Panc1 (cell line): ENCODE data around the gene IQSEC1. TPM values are rescaled to one million over a fixed set of nuclear protein-coding genes. Genes with fewer than 3 reads are reported as not detected.

Experiments used
- ATAC-seq: fragments of 200-7000 bp; cut with Tn5 transposase; 2 replicates; pipeline ENCODE4 v1.9.1; 2020; ENCODE audit warnings: mild to moderate bottlenecking, moderate library complexity
- BruUV-seq: library from RNA; stranded (reverse); fragments of 400-500 nt; replicated peaks from 2 replicates; lab custom pipeline; 2021; lab: Mats Ljungman, UMichigan
- CTCF ChIA-PET: fragments of 300-600 bp; sonication (Branson Sonifier 250); formaldehyde crosslinking; loops from one replicate; lab custom pipeline; 2022; ENCODE audit warnings: antibody characterized with exemption; lab: Charles Lee
- POLR2A ChIA-PET: fragments of 300-600 bp; sonication (Branson Sonifier 250); formaldehyde crosslinking; loops from one replicate; lab custom pipeline; 2022; ENCODE audit warnings: antibody characterized with exemption; lab: Charles Lee
- DNase-seq: peaks from one replicate; pipeline ENCODE4 v3.0.0-alpha.2; 2010; ENCODE audit warnings: low read depth, low spot score
- H3K27ac ChIP-seq: 2 replicates; pipeline ENCODE4 v1.5.1; 2011; ENCODE audit warnings: mild to moderate bottlenecking, low read length, inconsistent platforms
- H3K27me3 ChIP-seq: fragments of 200-500 bp; sonication (Bioruptor generic); 2 replicates; pipeline ENCODE4 v1.6.0; 2014; ENCODE audit warnings: low read length, inconsistent platforms; ENCODE audit not compliant: control insufficient read depth, insufficient read depth
- H3K36me3 ChIP-seq: fragments of 200-500 bp; sonication (Bioruptor generic); 2 replicates; pipeline ENCODE4 v1.5.1; 2014; ENCODE audit warnings: inconsistent platforms, mild to moderate bottlenecking, low read length, moderate library complexity; ENCODE audit not compliant: control insufficient read depth, insufficient read depth
- H3K4me1 ChIP-seq: 2 replicates; pipeline ENCODE4 v1.5.1; 2011; ENCODE audit warnings: inconsistent platforms, mild to moderate bottlenecking, low read length, moderate library complexity; ENCODE audit not compliant: control insufficient read depth, insufficient read depth
- H3K4me3 ChIP-seq, 2 experiments: 2 replicates each; pipeline ENCODE4 v1.5.1; 2011 to 2012; ENCODE audit warnings: low read depth in 2 of 2, low read length in 2 of 2, mild to moderate bottlenecking in 2 of 2, inconsistent platforms in 1 of 2, moderate library complexity in 1 of 2
- H3K9me3 ChIP-seq: fragments of 200-500 bp; sonication (Bioruptor generic); 2 replicates; pipeline ENCODE4 v1.5.1; 2014; ENCODE audit warnings: low read depth, mild to moderate bottlenecking, inconsistent platforms, low read length, moderate library complexity; ENCODE audit not compliant: control insufficient read depth, insufficient read depth
- POLR2AphosphoS5 ChIP-seq: IDR thresholded peaks from 2 replicates; pipeline ENCODE4 v1.6.1; 2012; ENCODE audit warnings: mild to moderate bottlenecking, low read depth, low read length, moderate library complexity
- SIN3A ChIP-seq: IDR thresholded peaks from 2 replicates; pipeline ENCODE4 v1.6.1; 2012; ENCODE audit warnings: low read depth, mild to moderate bottlenecking, low read length, moderate library complexity, borderline replicate concordance; ENCODE audit not compliant: insufficient read depth
- TCF7L2 ChIP-seq: IDR thresholded peaks from 2 replicates; pipeline ENCODE4 v1.6.1; 2011; ENCODE audit warnings: mild to moderate bottlenecking, low read depth, low read length, inconsistent platforms
- in situ Hi-C: cut with HindIII; loops from 2 replicates; pipeline ENCODE4 v1.10.0; 2016; ENCODE audit warnings: low sequenced_read_pairs, low pct_unique_long_range_greater_than_20kb
- intact Hi-C: fragments of 100-400 bp; cut with micrococcal nuclease; formaldehyde crosslinking; loops from one replicate; pipeline ENCODE4 v1.10.0; 2022; ENCODE audit not compliant: unreplicated experiment
- total RNA-seq: library from RNA; stranded (reverse); gene quantifications from one replicate; pipeline ENCODE4 v1.2.1, GENCODE V29; 2021; ENCODE audit not compliant: unreplicated experiment
- TF ChIP-seq, protein P1 (sequence below): fragments of 450-650 bp; IDR thresholded peaks from 2 replicates; pipeline ENCODE4 v1.5.1; 2017; ENCODE audit warnings: mild to moderate bottlenecking
- TF ChIP-seq, protein P2 (sequence below), 2 experiments: IDR thresholded peaks; 2 replicates each; pipeline ENCODE4 v1.6.1; 2011 to 2012; ENCODE audit warnings: low read depth in 2 of 2, control low read depth in 1 of 2, low read length in 1 of 2, mild to moderate bottlenecking in 1 of 2, moderate library complexity in 1 of 2; ENCODE audit not compliant: insufficient read depth in 1 of 2

The IQSEC1 gene
- total RNA-seq, 1 experiment from 2014 or later: 28.4 TPM

DNA sequence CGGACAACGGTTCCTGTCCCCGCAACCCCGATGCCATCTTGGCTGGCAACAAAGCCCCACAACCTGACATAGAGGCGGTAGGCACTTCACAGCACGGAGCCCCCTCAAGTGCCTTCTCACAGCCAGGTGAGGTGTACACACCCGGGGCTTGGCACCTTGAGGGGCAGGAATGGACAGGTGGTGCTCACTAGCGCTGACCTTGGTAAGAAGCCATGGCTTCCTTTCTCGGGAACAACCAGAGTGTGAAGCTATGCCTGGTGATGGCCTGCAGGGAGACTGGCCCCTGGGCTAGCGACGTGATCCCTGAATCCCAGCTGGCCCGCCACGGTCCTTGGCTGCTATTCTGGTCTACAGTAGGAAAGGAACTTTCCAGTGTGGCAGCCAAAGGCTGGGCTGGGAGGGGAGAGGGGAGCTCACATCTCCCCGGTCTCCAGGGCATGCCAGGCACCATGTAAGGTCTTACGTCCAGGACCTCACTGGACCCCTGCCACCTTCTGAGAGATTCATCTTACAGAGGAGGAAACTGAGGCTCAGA, 161.3 kb downstream of the IQSEC1 start:
- DNase-seq: no peak
- no peak overlapping the region for H3K27ac ChIP-seq
- TF ChIP-seq TCF7L2 (no peak), SIN3A (no peak), POLR2AphosphoS5 (no peak)
- TF ChIP-seq, protein P1, sequence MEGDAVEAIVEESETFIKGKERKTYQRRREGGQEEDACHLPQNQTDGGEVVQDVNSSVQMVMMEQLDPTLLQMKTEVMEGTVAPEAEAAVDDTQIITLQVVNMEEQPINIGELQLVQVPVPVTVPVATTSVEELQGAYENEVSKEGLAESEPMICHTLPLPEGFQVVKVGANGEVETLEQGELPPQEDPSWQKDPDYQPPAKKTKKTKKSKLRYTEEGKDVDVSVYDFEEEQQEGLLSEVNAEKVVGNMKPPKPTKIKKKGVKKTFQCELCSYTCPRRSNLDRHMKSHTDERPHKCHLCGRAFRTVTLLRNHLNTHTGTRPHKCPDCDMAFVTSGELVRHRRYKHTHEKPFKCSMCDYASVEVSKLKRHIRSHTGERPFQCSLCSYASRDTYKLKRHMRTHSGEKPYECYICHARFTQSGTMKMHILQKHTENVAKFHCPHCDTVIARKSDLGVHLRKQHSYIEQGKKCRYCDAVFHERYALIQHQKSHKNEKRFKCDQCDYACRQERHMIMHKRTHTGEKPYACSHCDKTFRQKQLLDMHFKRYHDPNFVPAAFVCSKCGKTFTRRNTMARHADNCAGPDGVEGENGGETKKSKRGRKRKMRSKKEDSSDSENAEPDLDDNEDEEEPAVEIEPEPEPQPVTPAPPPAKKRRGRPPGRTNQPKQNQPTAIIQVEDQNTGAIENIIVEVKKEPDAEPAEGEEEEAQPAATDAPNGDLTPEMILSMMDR: no peak
- TF ChIP-seq, protein P2, sequence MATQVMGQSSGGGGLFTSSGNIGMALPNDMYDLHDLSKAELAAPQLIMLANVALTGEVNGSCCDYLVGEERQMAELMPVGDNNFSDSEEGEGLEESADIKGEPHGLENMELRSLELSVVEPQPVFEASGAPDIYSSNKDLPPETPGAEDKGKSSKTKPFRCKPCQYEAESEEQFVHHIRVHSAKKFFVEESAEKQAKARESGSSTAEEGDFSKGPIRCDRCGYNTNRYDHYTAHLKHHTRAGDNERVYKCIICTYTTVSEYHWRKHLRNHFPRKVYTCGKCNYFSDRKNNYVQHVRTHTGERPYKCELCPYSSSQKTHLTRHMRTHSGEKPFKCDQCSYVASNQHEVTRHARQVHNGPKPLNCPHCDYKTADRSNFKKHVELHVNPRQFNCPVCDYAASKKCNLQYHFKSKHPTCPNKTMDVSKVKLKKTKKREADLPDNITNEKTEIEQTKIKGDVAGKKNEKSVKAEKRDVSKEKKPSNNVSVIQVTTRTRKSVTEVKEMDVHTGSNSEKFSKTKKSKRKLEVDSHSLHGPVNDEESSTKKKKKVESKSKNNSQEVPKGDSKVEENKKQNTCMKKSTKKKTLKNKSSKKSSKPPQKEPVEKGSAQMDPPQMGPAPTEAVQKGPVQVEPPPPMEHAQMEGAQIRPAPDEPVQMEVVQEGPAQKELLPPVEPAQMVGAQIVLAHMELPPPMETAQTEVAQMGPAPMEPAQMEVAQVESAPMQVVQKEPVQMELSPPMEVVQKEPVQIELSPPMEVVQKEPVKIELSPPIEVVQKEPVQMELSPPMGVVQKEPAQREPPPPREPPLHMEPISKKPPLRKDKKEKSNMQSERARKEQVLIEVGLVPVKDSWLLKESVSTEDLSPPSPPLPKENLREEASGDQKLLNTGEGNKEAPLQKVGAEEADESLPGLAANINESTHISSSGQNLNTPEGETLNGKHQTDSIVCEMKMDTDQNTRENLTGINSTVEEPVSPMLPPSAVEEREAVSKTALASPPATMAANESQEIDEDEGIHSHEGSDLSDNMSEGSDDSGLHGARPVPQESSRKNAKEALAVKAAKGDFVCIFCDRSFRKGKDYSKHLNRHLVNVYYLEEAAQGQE (IDR thresholded peaks at IDR 0.05; ENCODE audit: insufficient read depth in 1 of 2, low read depth in 2 of 2, low read length in 1 of 2): no peak
- ChIA-PET CTCF (interaction anchor here (0.7 kb wide), 1 partner anchor 66 kb away, joined by 9 read pairs; no protein-coding TSS in a partner anchor), POLR2A (no interaction called here)
- intact Hi-C loops: no loop called here
- no TSS peak for BruUV-seq
- H3K4me3 ChIP-seq: no peak overlapping the region
- no peaks in the 10 kb centered on the region for H3K9me3 ChIP-seq
- H3K4me1 ChIP-seq: no peaks in the 10 kb centered on the region
- no peaks in the 10 kb centered on the region for H3K36me3 ChIP-seq
- ATAC-seq: no peak
- H3K27me3 ChIP-seq: no peaks in the 10 kb centered on the region
- in situ Hi-C loops: no loop called here

DNA sequence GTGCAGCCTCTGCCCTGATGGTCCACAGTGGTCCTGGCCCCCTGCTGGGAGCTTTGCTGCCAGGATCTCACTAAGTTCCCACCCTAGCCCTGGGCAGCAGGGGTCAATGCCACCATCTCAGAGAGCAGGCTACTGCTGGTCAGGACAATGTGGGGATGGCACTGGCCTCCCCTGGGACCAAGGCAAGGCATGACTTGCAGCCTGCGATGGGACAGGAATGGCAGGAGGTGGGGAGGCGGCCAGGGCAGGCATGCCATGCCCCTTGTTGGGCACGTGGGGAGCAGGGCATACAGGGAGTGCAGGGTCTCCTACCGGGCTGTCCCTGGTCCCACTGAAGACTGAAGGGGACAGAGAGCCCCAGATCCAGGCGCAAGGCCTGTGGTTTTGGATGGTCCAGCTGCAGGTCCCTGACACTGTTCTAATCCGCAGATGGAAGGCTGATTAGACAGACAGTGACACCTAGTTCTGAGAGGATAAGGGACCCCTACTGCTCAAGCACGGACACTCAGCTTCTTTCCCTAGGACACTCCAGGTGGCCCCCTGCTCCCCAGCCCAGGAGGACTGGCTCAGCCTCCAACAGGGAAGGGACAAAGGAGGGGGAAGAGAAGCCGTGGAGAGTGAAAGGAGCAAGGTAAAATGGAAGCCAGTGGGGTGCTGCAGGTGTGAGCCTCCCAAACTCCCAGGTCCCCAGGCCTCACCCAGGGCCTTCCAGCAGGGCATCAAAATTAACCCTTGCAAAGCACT, 162.7 kb downstream of the IQSEC1 start:
- in situ Hi-C loops (no loop called here), intact Hi-C loops (no loop called here)
- Histone ChIP-seq H3K36me3 (no peaks in the 10 kb centered on the region), H3K9me3 (no peaks in the 10 kb centered on the region), H3K27me3 (no peaks in the 10 kb centered on the region), H3K4me1 (no peaks in the 10 kb centered on the region), H3K27ac (no peak overlapping the region), H3K4me3 (no peak overlapping the region)
- TF ChIP-seq, protein P2 (IDR thresholded peaks at IDR 0.05; ENCODE audit: insufficient read depth in 1 of 2, low read depth in 2 of 2, low read length in 1 of 2): no peak
- TF ChIP-seq, protein P1: no peak
- no peak for TF ChIP-seq TCF7L2
- TF ChIP-seq POLR2AphosphoS5: no peak
- TF ChIP-seq SIN3A: no peak
- DNase-seq: no peak
- ChIA-PET CTCF (interaction anchor here (0.5 kb wide), 1 partner anchor 75 kb away, joined by 8 read pairs; no protein-coding TSS in a partner anchor), POLR2A (no interaction called here)
- no TSS peak for BruUV-seq
- ATAC-seq: no peak
